ENCODE data around the gene RHOV. TPM values are rescaled to one million over a fixed set of nuclear protein-coding genes. Genes with fewer than 3 reads are reported as not detected.
"Not testable (repeated sequence)": the region's sequence is repeated elsewhere in the genome, so short reads cannot be mapped to it uniquely, and the experiment has no call there.

RHOV gene
- total and polyA plus RNA-seq, 2 of the 4 experiments (the other 2 are of a cell fraction) = 0.10 TPM; not detected in 1

GRCh38 chr15:40861147-40861546 is 12.9 kb downstream of the RHOV start:
- H3K14ac ChIP-seq (replicated peaks; ENCODE audit: low read depth, low read length); H3K9me3 ChIP-seq (ENCODE audit: control insufficient read depth, insufficient read depth, low read length); H4K20me1 ChIP-seq (ENCODE audit: insufficient read depth, low read length); H2AK9ac ChIP-seq (replicated peaks; ENCODE audit: low read depth, low read length, poor library complexity); POLR2A ChIA-PET (ENCODE audit: unreplicated experiment); H3K79me1 ChIP-seq (ENCODE audit: low read depth in 1 of 2, low read length in 2 of 2); ATAC-seq (ENCODE audit: low read depth); H3K4me2 ChIP-seq (ENCODE audit: low read depth, low read length); H3K23ac ChIP-seq (ENCODE audit: low read depth, low read length); H3K4me1 ChIP-seq (ENCODE audit: control insufficient read depth, insufficient read depth, low read length); DNase-seq; H2BK15ac ChIP-seq (ENCODE audit: low read depth, low read length); H2BK20ac ChIP-seq (ENCODE audit: low read depth, low read length); H4K91ac ChIP-seq (ENCODE audit: insufficient read depth, low read depth, low read length); H4K5ac ChIP-seq (ENCODE audit: low read depth, low read length); H3K9ac ChIP-seq (ENCODE audit: low read depth, low read length); H4K8ac ChIP-seq (ENCODE audit: low read depth in 2 of 2, low read length in 2 of 2); intact Hi-C loops (cut with micrococcal nuclease); H2AFZ ChIP-seq (replicated peaks; ENCODE audit: low read length, poor library complexity); H3K36me3 ChIP-seq (ENCODE audit: control insufficient read depth, insufficient read depth, low read length); H2BK5ac ChIP-seq (ENCODE audit: low read depth, low read length, poor library complexity, severe bottlenecking); BruUV-seq (replicated peaks); H2BK120ac ChIP-seq (ENCODE audit: low read depth, low read length); H3K56ac ChIP-seq (ENCODE audit: extremely low read depth, insufficient read depth, low read length); H3K9me1 ChIP-seq (ENCODE audit: insufficient read depth, low read length); dilution Hi-C loops (cut with HindIII; ENCODE audit: low sequenced_read_pairs, unreplicated experiment); H3K4ac ChIP-seq (ENCODE audit: low read depth, low read length); in situ Hi-C loops (cut with MboI; ENCODE audit: low sequenced_read_pairs); H3K27ac ChIP-seq (ENCODE audit: insufficient read depth, low read length); H3K18ac ChIP-seq (ENCODE audit: low read depth, low read length); H3K4me3 ChIP-seq (ENCODE audit: insufficient read depth, low read depth, low read length); H2AK5ac ChIP-seq (ENCODE audit: low read depth, low read length): not testable (repeated sequence)
- 80% methylated on average over 2 of the region's 4 CpGs; no CpG with 5 or more reads in 1 of the 2 experiments for WGBS, 2 experiments (ENCODE audit: extremely low coverage in 2 of 2, insufficient read length in 1 of 2)
- CTCF ChIA-PET = interaction anchor here (0.6 to 5.0 kb wide), 3 partner anchors 23 to 33 kb away, joined by 3 to 35 read pairs (median 6); partner anchors contain the start of gene VPS18
- peaks cover 11% of the 10 kb centered on the region for H3K27me3 ChIP-seq (ENCODE audit: control insufficient read depth, insufficient read depth, low read length)

All from IMR-90 (cell line).